OCI-LY1 (cell line): ENCODE data around the gene NCAPD2.
"Not testable (repeated sequence)": the region's sequence is repeated elsewhere in the genome, so short reads cannot be mapped to it uniquely, and the experiment has no call there.

Experiments used
- H2AFZ ChIP-seq: fragments of 200-600 bp; sonication (generic), shearing (Covaris generic); 2 replicates; pipeline ENCODE4 v1.6.0; 2014; ENCODE audit warnings: antibody characterized with exemption, mild to moderate bottlenecking, low read length
- H3F3A ChIP-seq: fragments of 200-600 bp; sonication (generic), shearing (Covaris generic); 2 replicates; pipeline ENCODE4 v1.6.0; 2014; ENCODE audit warnings: mild to moderate bottlenecking, antibody characterized with exemption, low read length, moderate library complexity; ENCODE audit not compliant: insufficient read depth
- H3K27ac ChIP-seq: fragments of 200-600 bp; sonication (generic); 2 replicates; pipeline ENCODE4 v1.5.1; 2014; ENCODE audit warnings: low read length, mixed run types, mild to moderate bottlenecking, low read depth; ENCODE audit not compliant: poor library complexity, severe bottlenecking
- H3K27me3 ChIP-seq: fragments of 200-600 bp; sonication (generic); 2 replicates; pipeline ENCODE4 v1.6.0; 2014; ENCODE audit warnings: antibody characterized with exemption, mild to moderate bottlenecking, low read length, moderate library complexity; ENCODE audit not compliant: insufficient read depth
- H3K36me3 ChIP-seq: fragments of 200-600 bp; sonication (generic); 2 replicates; pipeline ENCODE4 v1.6.1; 2014; ENCODE audit warnings: mild to moderate bottlenecking, antibody characterized with exemption, low read length, moderate library complexity, mixed read lengths; ENCODE audit not compliant: insufficient read depth
- H3K4me1 ChIP-seq: fragments of 200-600 bp; sonication (generic); 2 replicates; pipeline ENCODE4 v1.5.1; 2014; ENCODE audit warnings: mild to moderate bottlenecking, low read length, moderate library complexity; ENCODE audit not compliant: insufficient read depth, severe bottlenecking
- H3K4me2 ChIP-seq: fragments of 200-600 bp; sonication (generic), shearing (Covaris generic); 2 replicates; pipeline ENCODE4 v1.6.1; 2014; ENCODE audit warnings: low read length
- H3K4me3 ChIP-seq: fragments of 200-600 bp; sonication (generic); 2 replicates; pipeline ENCODE4 v1.5.1; 2014; ENCODE audit warnings: low read length, low read depth, mild to moderate bottlenecking, mixed read lengths; ENCODE audit not compliant: poor library complexity, severe bottlenecking
- H3K79me2 ChIP-seq: fragments of 200-600 bp; shearing (Covaris generic); 2 replicates; pipeline ENCODE4 v1.6.1; 2016; ENCODE audit warnings: mixed run types, low read length, mixed read lengths; ENCODE audit not compliant: insufficient read depth
- H3K9ac ChIP-seq: fragments of 200-600 bp; sonication (generic), shearing (Covaris generic); 2 replicates; pipeline ENCODE4 v1.6.1; 2014; ENCODE audit warnings: mild to moderate bottlenecking, low read length, mixed read lengths
- H3K9me2 ChIP-seq: fragments of 200-600 bp; sonication (generic), shearing (Covaris generic); 2 replicates; pipeline ENCODE4 v1.6.1; 2014; ENCODE audit warnings: low read depth, mild to moderate bottlenecking, low read length, mixed read lengths
- H3K9me3 ChIP-seq: fragments of 200-600 bp; shearing (Covaris generic); 2 replicates; pipeline ENCODE4 v1.6.1; 2014; ENCODE audit warnings: low read length, mixed read lengths
- H4K20me1 ChIP-seq: fragments of 200-600 bp; sonication (generic), shearing (Covaris generic); 2 replicates; pipeline ENCODE4 v1.6.0; 2016; ENCODE audit warnings: mild to moderate bottlenecking, low read length; ENCODE audit not compliant: insufficient read depth
- EZH2 ChIP-seq: fragments of 200-600 bp; sonication (generic), shearing (Covaris generic); IDR thresholded peaks from 2 replicates; pipeline ENCODE4 v1.8.0; 2017; ENCODE audit warnings: borderline replicate concordance, mixed run types, mild to moderate bottlenecking, antibody characterized with exemption, low read length, moderate library complexity, mixed read lengths
- TF ChIP-seq, protein P1 (sequence below): fragments of 200-600 bp; sonication (generic), shearing (Covaris generic); IDR thresholded peaks from 2 replicates; pipeline ENCODE4 v1.5.1; 2017; ENCODE audit warnings: mild to moderate bottlenecking, antibody characterized with exemption, low read length, moderate library complexity, mixed read lengths

The NCAPD2 gene

GRCh38 chr12:6476489-6476888 is 17.4 kb upstream of the NCAPD2 start:
- no peak for TF ChIP-seq EZH2
- TF ChIP-seq, protein P1, sequence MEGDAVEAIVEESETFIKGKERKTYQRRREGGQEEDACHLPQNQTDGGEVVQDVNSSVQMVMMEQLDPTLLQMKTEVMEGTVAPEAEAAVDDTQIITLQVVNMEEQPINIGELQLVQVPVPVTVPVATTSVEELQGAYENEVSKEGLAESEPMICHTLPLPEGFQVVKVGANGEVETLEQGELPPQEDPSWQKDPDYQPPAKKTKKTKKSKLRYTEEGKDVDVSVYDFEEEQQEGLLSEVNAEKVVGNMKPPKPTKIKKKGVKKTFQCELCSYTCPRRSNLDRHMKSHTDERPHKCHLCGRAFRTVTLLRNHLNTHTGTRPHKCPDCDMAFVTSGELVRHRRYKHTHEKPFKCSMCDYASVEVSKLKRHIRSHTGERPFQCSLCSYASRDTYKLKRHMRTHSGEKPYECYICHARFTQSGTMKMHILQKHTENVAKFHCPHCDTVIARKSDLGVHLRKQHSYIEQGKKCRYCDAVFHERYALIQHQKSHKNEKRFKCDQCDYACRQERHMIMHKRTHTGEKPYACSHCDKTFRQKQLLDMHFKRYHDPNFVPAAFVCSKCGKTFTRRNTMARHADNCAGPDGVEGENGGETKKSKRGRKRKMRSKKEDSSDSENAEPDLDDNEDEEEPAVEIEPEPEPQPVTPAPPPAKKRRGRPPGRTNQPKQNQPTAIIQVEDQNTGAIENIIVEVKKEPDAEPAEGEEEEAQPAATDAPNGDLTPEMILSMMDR: no peak
- Histone ChIP-seq H4K20me1 (no peaks in the 10 kb centered on the region), H3K9me3 (peaks cover 4% of the 10 kb centered on the region; the same call in 1 of the 2 replicates), H3K4me1 (no peaks in the 10 kb centered on the region), H3K36me3 (no peaks in the 10 kb centered on the region), H3K9me2 (no peaks in the 10 kb centered on the region), H3K9ac (no peak overlapping the region), H3K27ac (no peak overlapping the region), H3K27me3 (no peaks in the 10 kb centered on the region; the same call in 1 of the 2 replicates), H2AFZ (no peak overlapping the region), H3K4me2 (no peak overlapping the region), H3K4me3 (no peak overlapping the region), H3F3A (0 out of 2 replicates have a peak, but pooled peaks cover 5% of the 10 kb centered on the region), H3K79me2 (no peaks in the 10 kb centered on the region)

DNA sequence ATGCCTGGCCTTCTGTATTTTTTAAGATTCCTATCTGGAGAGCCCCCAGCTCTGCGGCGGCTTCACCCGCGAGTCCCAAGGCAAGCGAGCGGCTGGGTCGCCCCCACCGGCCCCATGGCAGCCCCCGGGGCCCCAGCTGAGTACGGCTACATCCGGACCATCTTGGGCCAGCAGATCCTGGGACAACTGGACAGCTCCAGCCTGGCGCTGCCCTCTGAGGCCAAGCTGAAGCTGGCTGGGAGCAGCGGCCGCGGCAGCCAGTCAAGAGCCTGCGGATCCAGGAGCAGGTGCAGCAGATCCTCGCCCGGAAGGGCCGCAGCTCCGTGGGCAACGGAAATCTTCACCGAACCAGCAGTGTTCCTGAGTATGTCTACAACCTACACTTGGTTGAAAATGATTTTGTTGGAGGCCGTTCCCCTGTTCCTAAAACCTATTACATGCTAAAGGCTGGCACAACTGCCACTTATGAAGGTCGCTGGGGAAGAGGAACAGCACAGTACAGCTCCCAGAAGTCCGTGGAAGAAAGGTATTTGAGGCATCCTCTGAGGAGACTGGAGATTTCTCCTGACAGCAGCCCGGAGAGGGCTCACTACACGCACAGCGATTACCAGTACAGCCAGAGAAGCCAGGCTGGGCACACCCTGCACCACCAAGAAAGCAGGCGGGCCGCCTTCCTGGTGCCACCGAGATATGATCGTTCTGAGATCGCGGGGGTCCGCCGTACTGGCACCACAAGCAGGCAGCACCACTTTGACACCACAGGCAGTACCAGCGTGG is 16.1 kb upstream of the NCAPD2 start:
- H3K4me2 ChIP-seq, H3K9ac ChIP-seq, H3K27ac ChIP-seq, H3K79me2 ChIP-seq, H4K20me1 ChIP-seq, H3K9me2 ChIP-seq, H3K27me3 ChIP-seq, H3K4me1 ChIP-seq, H3K4me3 ChIP-seq, H3K36me3 ChIP-seq, H3K9me3 ChIP-seq, H2AFZ ChIP-seq, H3F3A ChIP-seq: not testable (repeated sequence)

- Histone ChIP-seq H3K79me2 (no peaks in the 10 kb centered on the region), H3K4me1 (no peaks in the 10 kb centered on the region), H3K9ac (no peak overlapping the region), H3K9me3 (peaks cover 4% of the 10 kb centered on the region; the same call in 1 of the 2 replicates), H3K9me2 (no peaks in the 10 kb centered on the region), H3K36me3 (no peaks in the 10 kb centered on the region), H3K4me3 (no peak overlapping the region), H3K27me3 (no peaks in the 10 kb centered on the region; the same call in 1 of the 2 replicates), H2AFZ (no peak overlapping the region), H3K27ac (no peak overlapping the region), H4K20me1 (no peaks in the 10 kb centered on the region), H3F3A (no peaks in the 10 kb centered on the region), H3K4me2 (no peak overlapping the region)
- TF ChIP-seq EZH2: no peak
- TF ChIP-seq, protein P1: no peak
Observed at GRCh38 chr12:6478416-6478815, 15.5 kb upstream of the NCAPD2 start.

DNA sequence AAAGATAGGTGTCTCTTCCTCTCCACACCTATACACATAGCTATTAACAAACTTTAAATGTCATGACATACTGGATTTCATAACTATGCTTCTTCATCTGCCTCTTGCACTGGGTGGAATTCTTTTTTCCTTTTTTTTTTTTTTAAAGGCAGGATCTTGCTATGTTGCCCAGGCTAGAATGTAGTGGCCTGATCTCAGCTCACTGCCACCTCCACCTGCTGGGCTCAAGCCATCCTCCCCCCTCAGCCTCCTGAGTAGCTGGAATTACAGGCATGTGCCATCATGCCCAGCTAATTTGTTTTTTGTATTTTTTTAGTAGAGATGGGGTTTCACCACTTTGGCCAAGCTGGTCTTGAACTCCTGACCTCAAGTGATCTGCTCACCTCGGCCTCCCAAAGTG is 5.7 kb upstream of the NCAPD2 start:
- TF ChIP-seq, protein P1: no peak
- no peak for TF ChIP-seq EZH2
- Histone ChIP-seq H3K9ac (no peak overlapping the region), H3K27ac (no peak overlapping the region), H3K36me3 (peaks cover 15% of the 10 kb centered on the region), H3K9me2 (no peaks in the 10 kb centered on the region), H3K4me3 (no peak overlapping the region), H3K27me3 (no peaks in the 10 kb centered on the region), H3K9me3 (no peaks in the 10 kb centered on the region), H4K20me1 (no peaks in the 10 kb centered on the region), H2AFZ (no peak overlapping the region), H3K79me2 (peaks cover 10% of the 10 kb centered on the region), H3K4me2 (no peak overlapping the region), H3F3A (no peaks in the 10 kb centered on the region), H3K4me1 (peaks cover 11% of the 10 kb centered on the region)
